Lower leg skin (tissue), 4 donors: ENCODE measurements around the gene COBL. TPM values are rescaled to one million over a fixed set of nuclear protein-coding genes. Genes with fewer than 3 reads are reported as not detected.

Experiments
- DNase-seq, 2 donors: peaks; one replicate each; pipeline ENCODE4 v3.0.0-alpha.2; 2019; ENCODE audit warnings: low spot score in 2 of 2
- H3K4me3 ChIP-seq: fragments of 200-600 bp; sonication (generic); 2 replicates; pipeline ENCODE4 v1.5.1; 2017; ENCODE audit warnings: mild to moderate bottlenecking, low read depth; ENCODE audit not compliant: poor library complexity, severe bottlenecking
- POLR2A ChIP-seq, 2 donors: fragments of 450-650 bp; IDR thresholded peaks; one replicate each; pipeline ENCODE4 v1.6.1; 2016 to 2017; ENCODE audit warnings: antibody characterized with exemption in 2 of 2, mild to moderate bottlenecking in 1 of 2, moderate library complexity in 1 of 2
- WGBS, 2 donors: methylation state at CpG; one replicate each; pipeline ENCODE4 v1.1.5; 2018; 5-methylcytosine and 5-hydroxymethylcytosine counted together
- intact Hi-C: fragments of 100-400 bp; cut with DNase I; formaldehyde crosslinking; loops from one replicate; pipeline ENCODE4 v1.15.0; 2023; ENCODE audit warnings: low total_unique reads
- total RNA-seq, 4 donors: library from RNA; depleted of rRNA; stranded (reverse); fragments of >200 nt; gene quantifications; one replicate each; pipeline ENCODE4 v1.1.0, GENCODE V29; 2016
- TF ChIP-seq, protein P1 (sequence below), 3 donors: fragments of 450-650 bp; IDR thresholded peaks; one replicate each; pipeline ENCODE4 v1.5.1; 2016; ENCODE audit warnings: antibody characterized with exemption in 3 of 3, mild to moderate bottlenecking in 3 of 3, moderate library complexity in 2 of 3

Gene COBL
- total RNA-seq, 4 donors from 2014 or later, result 40.2 to 94.1 (median 66.5) TPM

DNA sequence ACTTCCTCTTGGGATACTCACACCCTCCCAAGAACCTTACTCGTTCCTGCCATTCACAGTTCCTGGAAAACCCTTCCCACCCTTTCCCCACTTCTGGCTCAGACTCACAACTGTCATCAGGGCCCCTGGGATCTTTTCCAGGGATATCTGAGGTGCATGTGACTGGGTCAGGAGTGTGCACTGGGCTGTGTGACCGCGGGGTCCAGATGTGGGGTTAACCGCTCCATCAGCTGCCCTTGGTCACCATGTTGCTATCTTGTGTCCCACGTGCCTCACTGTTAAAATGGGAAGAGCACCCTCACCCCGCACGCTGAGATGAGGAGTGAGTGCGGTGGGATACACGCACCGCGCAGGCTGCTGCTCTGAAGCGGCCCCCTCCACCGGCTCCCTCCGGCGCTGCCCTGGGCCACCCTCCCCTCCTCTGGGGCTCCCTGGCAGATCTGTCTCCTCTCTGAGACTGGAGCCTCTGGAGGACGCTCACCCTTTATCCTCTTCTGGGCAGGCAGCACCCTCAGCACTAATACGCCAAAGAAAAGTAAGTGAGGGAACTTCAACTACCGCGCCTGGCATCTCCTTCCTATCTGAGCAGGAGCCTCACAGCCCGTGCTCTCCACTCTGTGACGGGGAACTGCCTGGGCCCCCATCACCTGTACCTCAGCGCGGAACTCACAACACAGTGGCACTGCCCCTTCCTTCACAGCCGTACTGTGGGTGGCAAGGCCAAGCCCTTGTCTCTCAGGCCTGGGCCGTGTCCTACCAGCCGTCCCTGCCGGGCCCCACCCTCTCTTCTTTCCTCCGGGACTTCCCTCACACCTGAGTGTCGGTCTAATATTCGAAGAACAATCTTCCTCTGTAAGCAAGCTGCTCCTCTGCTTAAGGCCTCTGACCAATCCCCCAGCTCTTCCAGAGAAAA lies 15.6 kb downstream of the COBL start:
- 90% methylated on average over 30 of the region's 30 CpGs for WGBS, 2 donors
- no peak for DNase-seq
- H3K4me3 ChIP-seq, result no peak overlapping the region
- intact Hi-C loops, result no loop called here
- TF ChIP-seq, protein P1, sequence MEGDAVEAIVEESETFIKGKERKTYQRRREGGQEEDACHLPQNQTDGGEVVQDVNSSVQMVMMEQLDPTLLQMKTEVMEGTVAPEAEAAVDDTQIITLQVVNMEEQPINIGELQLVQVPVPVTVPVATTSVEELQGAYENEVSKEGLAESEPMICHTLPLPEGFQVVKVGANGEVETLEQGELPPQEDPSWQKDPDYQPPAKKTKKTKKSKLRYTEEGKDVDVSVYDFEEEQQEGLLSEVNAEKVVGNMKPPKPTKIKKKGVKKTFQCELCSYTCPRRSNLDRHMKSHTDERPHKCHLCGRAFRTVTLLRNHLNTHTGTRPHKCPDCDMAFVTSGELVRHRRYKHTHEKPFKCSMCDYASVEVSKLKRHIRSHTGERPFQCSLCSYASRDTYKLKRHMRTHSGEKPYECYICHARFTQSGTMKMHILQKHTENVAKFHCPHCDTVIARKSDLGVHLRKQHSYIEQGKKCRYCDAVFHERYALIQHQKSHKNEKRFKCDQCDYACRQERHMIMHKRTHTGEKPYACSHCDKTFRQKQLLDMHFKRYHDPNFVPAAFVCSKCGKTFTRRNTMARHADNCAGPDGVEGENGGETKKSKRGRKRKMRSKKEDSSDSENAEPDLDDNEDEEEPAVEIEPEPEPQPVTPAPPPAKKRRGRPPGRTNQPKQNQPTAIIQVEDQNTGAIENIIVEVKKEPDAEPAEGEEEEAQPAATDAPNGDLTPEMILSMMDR (IDR thresholded peaks at IDR 0.05), result no peak
- TF ChIP-seq POLR2A (IDR thresholded peaks at IDR 0.05), result no peak

DNA sequence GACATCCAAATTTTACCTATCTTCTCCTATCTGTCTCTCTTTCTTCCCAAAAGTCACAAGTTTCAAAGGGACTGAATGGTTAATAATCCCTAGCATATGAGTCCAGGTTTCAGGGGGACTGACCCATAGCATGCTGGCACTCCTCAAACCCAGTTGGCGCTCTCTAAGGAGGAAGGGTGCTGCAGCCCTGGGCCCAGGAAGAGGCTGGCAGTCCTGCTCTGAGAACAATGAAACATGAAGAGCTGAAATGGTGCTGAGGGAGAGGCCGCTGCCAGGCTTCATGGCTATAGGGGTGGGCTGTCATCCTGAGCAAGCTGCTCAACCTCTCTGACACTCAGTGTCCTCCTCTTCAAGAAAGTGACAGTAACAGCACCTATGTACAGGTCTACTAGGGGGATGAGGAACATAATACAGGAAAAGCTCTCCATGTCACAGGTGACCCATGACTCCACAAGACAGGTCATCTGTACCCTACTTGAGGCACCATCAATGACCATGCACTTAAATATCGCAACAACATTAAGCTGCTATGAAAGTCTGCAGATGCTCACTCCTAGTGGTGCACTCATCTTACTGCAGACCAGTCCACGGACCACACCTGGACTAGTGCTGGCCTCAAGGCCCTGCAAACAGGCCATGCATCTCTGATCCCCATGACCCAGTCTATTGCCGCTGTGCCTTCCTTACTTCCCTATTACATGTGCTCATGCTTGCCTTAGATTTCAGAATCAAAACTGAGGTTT lies 17.0 kb downstream of the COBL start:
- DNase-seq, result no peak
- intact Hi-C loops, result no loop called here
- 87 to 96% methylated on average over 5 of the region's 5 CpGs for WGBS, 2 donors
- no peak overlapping the region for H3K4me3 ChIP-seq
- TF ChIP-seq POLR2A (IDR thresholded peaks at IDR 0.05), result no peak
- TF ChIP-seq, protein P1 (IDR thresholded peaks at IDR 0.05), result no peak

DNA sequence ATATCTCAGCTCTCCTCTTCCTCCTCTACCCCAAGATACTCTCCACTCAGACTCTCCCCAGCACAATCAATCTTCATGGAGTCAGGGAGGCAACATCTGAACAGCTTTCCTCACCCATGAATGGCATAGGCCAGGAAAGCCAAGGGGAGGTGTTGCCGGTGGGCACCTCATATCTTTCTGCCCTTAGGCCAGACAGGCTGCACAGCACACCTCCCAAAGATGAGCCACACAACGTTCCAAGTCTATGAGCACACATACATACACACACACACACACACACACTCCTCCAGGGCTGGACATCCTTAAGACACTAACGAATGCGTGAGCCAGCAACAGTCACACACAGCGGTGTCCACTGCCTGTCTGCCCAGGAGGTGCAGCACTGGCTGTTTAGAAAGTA lies 17.7 kb downstream of the COBL start:
- intact Hi-C loops, result no loop called here
- no peak overlapping the region for H3K4me3 ChIP-seq
- 79 to 83% methylated on average over 5 of the region's 5 CpGs for WGBS, 2 donors
- no peak for DNase-seq
- TF ChIP-seq, protein P1 (IDR thresholded peaks at IDR 0.05), result no peak
- no peak for TF ChIP-seq POLR2A (IDR thresholded peaks at IDR 0.05)

GRCh38 chr7:51297986-51298385 lies 18.6 kb downstream of the COBL start:
- intact Hi-C loops, result no loop called here
- 75 to 80% methylated on average over 3 of the region's 3 CpGs for WGBS, 2 donors
- DNase-seq, result no peak
- TF ChIP-seq, protein P1 (IDR thresholded peaks at IDR 0.05), result no peak
- TF ChIP-seq POLR2A (IDR thresholded peaks at IDR 0.05), result no peak
- H3K4me3 ChIP-seq, result no peak overlapping the region

GRCh38 chr7:51295440-51296245 lies 21.0 kb downstream of the COBL start:
- intact Hi-C loops, result no loop called here
- no peak for TF ChIP-seq POLR2A (IDR thresholded peaks at IDR 0.05)
- TF ChIP-seq, protein P1 (IDR thresholded peaks at IDR 0.05), result no peak
- no peak overlapping the region for H3K4me3 ChIP-seq
- DNase-seq, result no peak
- WGBS, 2 donors, result 60 to 63% methylated on average over 3 of the region's 3 CpGs
